ENCODE data around the gene LHFPL2.
A peak's percentile ranks its signal among the peaks of the same experiment; 100 is the strongest.

The LHFPL2 gene

DNA sequence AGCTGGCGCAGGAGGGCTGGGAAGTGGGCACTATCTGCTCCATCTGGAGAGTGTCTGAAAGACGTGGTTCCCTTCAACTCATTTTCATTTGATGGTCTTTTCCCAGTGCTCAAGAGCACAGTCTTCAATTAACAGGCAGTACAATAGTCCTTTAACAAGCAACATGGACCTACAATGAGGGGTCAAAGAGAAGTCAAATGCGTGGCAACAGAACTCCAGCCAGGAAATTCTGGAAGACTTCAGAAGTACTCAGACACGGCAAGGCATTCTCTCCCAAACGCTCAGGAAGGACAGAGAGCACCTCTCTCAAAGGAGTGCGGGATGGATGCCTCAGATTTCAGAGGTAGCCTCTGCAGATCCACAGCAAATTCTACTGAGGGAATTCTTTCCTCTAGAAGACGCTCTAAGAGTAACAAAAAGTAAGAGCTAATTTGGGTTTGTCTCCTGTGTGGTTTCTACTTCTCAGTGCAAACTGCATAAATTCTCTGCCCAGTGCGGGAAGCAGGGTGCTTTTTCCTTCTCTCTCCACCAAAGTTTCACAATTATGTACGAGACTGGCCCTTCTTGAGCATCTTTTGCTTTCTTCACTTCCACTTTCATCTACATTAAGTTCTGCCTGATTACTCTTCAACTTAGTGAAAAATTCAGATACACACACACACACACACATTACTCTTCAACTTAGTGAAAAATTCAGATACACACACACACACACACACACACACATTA, 56.4 kb downstream of the LHFPL2 start:
- Histone ChIP-seq H3K27ac (replicated peaks) (no peak overlapping the region), H3K27me3 (ENCODE audit: insufficient read depth, poor library complexity, severe bottlenecking) (no peaks in the 10 kb centered on the region), H3K4me3 (replicated peaks; ENCODE audit: insufficient read depth, low read length) (no peak overlapping the region)
- TF ChIP-seq POLR2AphosphoS5 (IDR thresholded peaks at IDR 0.05; ENCODE audit: low read depth) = no peak
- TF ChIP-seq, protein P1, sequence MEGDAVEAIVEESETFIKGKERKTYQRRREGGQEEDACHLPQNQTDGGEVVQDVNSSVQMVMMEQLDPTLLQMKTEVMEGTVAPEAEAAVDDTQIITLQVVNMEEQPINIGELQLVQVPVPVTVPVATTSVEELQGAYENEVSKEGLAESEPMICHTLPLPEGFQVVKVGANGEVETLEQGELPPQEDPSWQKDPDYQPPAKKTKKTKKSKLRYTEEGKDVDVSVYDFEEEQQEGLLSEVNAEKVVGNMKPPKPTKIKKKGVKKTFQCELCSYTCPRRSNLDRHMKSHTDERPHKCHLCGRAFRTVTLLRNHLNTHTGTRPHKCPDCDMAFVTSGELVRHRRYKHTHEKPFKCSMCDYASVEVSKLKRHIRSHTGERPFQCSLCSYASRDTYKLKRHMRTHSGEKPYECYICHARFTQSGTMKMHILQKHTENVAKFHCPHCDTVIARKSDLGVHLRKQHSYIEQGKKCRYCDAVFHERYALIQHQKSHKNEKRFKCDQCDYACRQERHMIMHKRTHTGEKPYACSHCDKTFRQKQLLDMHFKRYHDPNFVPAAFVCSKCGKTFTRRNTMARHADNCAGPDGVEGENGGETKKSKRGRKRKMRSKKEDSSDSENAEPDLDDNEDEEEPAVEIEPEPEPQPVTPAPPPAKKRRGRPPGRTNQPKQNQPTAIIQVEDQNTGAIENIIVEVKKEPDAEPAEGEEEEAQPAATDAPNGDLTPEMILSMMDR (IDR thresholded peaks at IDR 0.05; ENCODE audit: insufficient read depth, low read length) = no peak
- TF ChIP-seq REST (IDR thresholded peaks at IDR 0.05; ENCODE audit: insufficient replicate concordance, low read depth) = no peak
- DNase-seq (ENCODE audit: low read depth in 1 of 2, low spot score in 1 of 2) = peak in 1 of 2 experiments; percentile 9

DNA sequence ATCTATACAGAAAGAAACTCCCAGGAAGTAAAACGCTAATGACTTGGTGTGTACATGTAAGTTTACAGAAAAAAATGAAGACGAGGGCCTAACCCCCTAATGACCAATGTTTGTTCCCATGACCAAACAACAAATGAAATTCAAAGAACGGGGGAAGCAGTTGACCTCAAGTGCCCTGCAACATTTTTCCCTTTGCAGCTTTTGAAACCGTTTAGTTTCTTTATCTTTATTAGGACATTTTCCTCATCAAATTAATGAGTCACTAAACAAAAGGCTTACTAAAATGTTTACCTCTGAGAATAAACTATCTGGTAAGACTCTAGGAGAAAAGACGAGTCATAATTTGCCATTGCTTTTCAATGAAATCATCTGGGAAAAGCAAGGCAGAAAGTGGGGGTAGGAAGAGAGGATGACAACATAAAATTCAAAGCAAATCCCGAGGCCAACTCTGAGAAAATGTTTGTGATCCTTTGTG, 57.4 kb downstream of the LHFPL2 start:
- no peak overlapping the region for H3K4me3 ChIP-seq (replicated peaks; ENCODE audit: insufficient read depth, low read length)
- no peak for DNase-seq (ENCODE audit: low read depth in 1 of 2, low spot score in 1 of 2)
- H3K27me3 ChIP-seq (ENCODE audit: insufficient read depth, poor library complexity, severe bottlenecking) = no peaks in the 10 kb centered on the region
- H3K27ac ChIP-seq (replicated peaks) = no peak overlapping the region
- TF ChIP-seq, protein P1 (IDR thresholded peaks at IDR 0.05; ENCODE audit: insufficient read depth, low read length) = no peak
- TF ChIP-seq POLR2AphosphoS5 (IDR thresholded peaks at IDR 0.05; ENCODE audit: low read depth) (no peak), SPI1 (IDR thresholded peaks at IDR 0.05; ENCODE audit: borderline replicate concordance, low read depth) (no peak), GABPA (IDR thresholded peaks at IDR 0.05; ENCODE audit: low read depth) (no peak), REST (IDR thresholded peaks at IDR 0.05; ENCODE audit: insufficient replicate concordance, low read depth) (no peak)

DNA sequence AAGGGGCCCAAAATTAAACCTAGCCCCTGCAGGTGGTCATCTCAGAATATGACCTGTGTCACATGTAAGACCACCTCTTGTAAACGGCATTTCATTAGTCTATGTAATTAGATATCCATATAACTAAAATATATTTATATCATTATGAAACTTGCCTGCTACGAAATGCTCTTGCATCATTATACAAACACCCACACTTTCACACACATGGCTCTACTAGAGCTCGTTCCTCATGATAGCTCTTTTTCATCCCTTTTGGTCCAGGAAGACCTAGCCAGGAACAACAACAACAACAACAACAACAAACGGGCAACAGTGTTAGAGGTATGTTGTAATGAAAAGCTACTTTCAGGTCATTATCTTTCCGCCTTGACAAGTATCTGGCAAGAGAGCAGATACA, 58.6 kb downstream of the LHFPL2 start:
- DNase-seq (ENCODE audit: low read depth in 1 of 2, low spot score in 1 of 2) = no peak
- TF ChIP-seq SPI1 (IDR thresholded peaks at IDR 0.05; ENCODE audit: borderline replicate concordance, low read depth) = no peak
- TF ChIP-seq REST (IDR thresholded peaks at IDR 0.05; ENCODE audit: insufficient replicate concordance, low read depth) = no peak
- TF ChIP-seq, protein P1 (IDR thresholded peaks at IDR 0.05; ENCODE audit: insufficient read depth, low read length) = no peak
- no peak for TF ChIP-seq GABPA (IDR thresholded peaks at IDR 0.05; ENCODE audit: low read depth)
- TF ChIP-seq POLR2AphosphoS5 (IDR thresholded peaks at IDR 0.05; ENCODE audit: low read depth) = no peak
- Histone ChIP-seq H3K27me3 (ENCODE audit: insufficient read depth, poor library complexity, severe bottlenecking) (no peaks in the 10 kb centered on the region), H3K27ac (replicated peaks) (no peak overlapping the region), H3K4me3 (replicated peaks; ENCODE audit: insufficient read depth, low read length) (no peak overlapping the region)
